HG03045 (cell line): Measurements from ENCODE around the gene RAPGEF5.
A peak's percentile ranks its signal among the peaks of the same experiment; 100 is the strongest.

Experiments
- ATAC-seq: cut with Tn5 transposase; IDR thresholded peaks from one replicate; pipeline ENCODE4 v1.9.1; 2021; ENCODE audit warnings: mild to moderate bottlenecking, moderate library complexity; ENCODE audit not compliant: unreplicated experiment

The RAPGEF5 gene, protein sequence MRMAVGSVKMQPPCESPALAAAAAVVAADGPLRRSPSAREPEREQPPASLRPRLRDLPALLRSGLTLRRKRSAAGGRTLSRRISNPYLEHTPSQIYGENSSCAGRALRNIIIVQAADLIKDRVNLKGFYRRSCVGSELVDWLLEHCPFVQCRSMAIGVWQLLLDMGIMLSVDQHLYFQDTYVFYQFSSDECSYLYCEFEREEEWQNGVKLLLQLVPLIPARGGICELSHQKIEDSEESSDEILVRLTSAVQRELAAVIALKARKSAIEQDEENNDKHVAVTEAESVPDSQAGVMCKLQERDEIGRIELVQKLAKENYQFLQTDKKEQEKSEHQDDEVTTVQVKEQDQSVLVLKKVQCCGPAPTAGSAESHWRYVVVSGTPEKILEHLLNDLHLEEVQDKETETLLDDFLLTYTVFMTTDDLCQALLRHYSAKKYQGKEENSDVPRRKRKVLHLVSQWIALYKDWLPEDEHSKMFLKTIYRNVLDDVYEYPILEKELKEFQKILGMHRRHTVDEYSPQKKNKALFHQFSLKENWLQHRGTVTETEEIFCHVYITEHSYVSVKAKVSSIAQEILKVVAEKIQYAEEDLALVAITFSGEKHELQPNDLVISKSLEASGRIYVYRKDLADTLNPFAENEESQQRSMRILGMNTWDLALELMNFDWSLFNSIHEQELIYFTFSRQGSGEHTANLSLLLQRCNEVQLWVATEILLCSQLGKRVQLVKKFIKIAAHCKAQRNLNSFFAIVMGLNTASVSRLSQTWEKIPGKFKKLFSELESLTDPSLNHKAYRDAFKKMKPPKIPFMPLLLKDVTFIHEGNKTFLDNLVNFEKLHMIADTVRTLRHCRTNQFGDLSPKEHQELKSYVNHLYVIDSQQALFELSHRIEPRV

DNA sequence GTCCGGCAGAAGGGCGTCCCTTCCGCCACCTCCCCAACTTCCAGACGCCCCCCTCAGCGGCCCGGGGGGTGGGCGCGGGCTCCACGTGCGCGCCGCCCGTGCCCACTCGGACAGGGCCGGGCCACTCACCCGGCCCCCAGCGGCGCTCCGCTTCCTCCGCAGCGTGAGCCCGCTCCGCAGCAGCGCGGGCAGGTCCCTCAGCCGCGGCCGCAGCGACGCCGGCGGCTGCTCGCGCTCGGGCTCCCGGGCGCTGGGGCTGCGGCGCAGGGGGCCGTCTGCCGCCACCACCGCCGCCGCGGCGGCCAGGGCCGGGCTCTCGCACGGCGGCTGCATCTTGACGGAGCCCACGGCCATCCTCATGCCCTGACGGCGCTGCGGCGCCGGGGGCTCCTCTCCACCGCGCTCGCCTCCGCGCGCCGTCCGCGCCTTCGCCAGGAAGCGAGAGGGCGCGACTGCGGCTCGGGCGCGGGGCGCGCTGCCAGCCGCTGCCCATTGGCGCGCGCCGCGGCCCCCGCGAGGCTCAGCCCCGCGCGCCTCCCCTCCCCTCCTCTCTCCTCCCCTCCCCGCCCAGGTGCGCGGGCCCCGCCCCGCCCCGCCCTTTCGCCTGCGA lies at the start of gene RAPGEF5:
TSS of gene RAPGEF5 (minus strand) at position 454 of the 610 bp plus-strand sequence. CDS start at position 360, 94 bp downstream.
- peak; percentile 58 for ATAC-seq

DNA sequence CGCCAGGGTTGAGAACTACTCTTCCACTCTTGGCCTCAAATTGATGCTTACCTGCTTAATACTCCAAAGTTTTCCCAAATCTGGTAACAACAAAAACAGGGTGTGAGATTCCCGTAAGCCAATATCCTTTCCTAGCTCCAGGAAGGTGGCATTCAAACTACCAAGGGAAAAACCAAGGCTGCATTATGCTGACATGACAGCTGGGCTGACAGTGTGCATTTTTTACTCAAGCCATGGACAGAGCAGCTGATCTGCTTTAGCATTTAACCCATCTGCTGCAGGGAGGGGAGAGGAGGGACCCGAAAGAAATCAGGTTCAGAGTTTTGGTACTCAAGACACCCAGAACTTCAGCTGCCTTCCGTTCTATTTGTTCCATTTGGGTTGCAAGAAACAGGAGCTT lies 49.8 kb upstream of the RAPGEF5 start:
- no peak for ATAC-seq

- no peak for ATAC-seq
Observed at GRCh38 chr7:22404421-22405023, 47.6 kb upstream of the RAPGEF5 start.

GRCh38 chr7:22403344-22403743 lies 46.4 kb upstream of the RAPGEF5 start:
- ATAC-seq, result no peak

DNA sequence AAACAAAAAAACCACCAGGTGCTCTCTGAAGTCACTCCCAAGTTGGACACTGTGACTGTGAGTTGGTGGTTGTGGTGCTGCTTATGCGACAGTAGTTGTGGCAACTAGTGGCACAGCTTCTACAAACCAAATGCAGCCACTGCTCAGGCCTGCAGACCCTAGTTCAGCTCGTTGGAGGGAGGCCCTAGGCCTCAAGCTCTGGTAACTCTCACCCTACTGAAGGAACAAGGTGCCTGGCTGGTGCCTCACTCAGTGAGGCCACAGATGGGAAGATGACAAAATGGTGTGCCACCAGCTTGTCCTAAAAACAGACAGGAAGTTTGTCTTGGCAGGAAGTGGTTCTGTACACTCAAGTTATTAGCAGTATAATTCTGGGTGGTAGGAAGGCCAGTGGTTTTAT lies 45.3 kb upstream of the RAPGEF5 start:
- peak; percentile 15 for ATAC-seq

DNA sequence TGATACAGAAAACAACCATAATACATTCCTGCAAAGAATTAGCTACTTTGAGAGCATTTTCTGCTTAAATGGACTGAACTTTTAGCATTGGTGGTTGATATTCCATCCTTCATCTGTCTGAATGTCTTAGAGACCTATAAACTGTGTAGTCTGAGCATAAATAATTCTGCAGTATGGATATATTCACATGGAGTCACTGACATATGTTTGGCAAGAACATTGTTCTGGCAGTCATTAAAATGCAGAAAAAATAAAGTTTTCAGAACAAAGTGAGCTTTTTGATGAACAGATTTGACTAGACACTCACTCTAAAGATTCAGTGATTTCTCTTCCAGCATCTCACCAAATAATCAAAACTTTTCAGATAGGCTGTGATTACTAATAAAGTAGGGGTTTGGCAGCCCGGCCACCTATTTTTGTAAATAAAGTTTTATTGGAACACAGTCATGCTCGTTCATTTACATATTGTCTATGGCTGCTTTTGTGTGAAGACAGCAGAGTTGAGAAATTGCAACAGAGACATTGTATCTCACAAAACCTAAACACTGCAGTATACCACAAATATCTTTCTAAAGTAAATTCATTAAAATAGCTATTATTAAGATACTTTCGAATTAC lies 44.1 kb upstream of the RAPGEF5 start:
- ATAC-seq, result no peak

GRCh38 chr7:22400150-22400814 lies 43.3 kb upstream of the RAPGEF5 start:
- no peak for ATAC-seq

GRCh38 chr7:22399546-22399945 lies 42.6 kb upstream of the RAPGEF5 start:
- ATAC-seq, result no peak

DNA sequence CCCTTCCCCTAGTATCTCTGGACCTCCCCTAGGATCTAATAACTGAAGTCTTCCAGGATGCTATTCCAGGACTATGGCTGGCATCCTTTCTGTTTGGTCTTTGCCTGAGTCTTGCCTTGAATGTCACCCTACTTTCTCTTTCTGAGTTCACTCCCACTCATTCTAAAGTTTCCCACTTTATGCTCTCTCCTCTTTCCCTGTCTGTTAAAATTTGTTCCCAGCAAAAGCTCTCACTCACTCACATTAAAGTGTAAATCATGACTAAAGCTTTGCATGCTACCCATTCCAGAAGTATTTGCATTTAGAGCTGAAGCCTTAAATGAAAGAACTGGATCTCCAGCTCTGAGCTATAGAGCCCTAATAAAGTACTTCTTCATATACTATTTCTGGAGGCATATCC lies 42.1 kb upstream of the RAPGEF5 start:
- ATAC-seq, result no peak

DNA sequence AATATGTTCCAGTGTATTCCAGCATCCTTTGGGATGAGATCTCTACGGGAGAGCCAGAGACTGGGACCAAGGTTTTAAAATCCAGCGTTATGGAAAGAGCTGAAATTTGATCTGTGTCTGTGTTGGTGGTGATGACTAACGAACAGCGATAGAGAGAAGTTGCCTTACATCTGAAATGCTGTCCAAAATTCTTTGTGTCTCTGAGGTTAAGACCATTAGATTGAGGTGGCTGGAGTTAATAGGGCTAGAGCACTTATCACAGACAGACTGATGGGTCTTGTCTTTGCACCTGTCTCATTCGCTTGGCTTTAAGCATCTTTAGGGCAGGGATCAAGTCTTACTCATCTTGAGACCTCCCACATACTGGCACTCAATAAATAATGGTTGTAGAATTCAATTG lies 41.0 kb upstream of the RAPGEF5 start:
- no peak for ATAC-seq

GRCh38 chr7:22395222-22395621 lies 38.3 kb upstream of the RAPGEF5 start:
- ATAC-seq, result no peak

DNA sequence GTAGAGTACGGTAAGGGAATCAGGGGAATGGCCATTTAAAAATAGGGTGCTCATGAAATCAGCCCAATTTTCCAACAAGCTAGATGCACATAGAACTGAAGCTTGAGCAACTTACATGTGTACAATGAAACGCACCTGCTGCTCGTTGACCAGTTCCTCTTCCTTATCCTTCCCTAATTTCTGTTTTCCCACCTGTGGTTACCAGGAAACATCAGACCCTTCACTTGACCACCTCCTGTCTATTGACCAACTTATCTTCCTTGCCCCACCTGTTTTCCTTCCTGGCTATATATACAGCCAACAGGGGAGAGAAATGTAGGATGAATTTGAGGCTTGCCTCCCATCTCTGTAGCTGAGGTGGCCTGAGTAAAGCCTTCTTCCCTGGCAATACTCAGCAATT lies 37.8 kb upstream of the RAPGEF5 start:
- ATAC-seq, result no peak

GRCh38 chr7:22393913-22394729 lies 37.2 kb upstream of the RAPGEF5 start:
- no peak for ATAC-seq

DNA sequence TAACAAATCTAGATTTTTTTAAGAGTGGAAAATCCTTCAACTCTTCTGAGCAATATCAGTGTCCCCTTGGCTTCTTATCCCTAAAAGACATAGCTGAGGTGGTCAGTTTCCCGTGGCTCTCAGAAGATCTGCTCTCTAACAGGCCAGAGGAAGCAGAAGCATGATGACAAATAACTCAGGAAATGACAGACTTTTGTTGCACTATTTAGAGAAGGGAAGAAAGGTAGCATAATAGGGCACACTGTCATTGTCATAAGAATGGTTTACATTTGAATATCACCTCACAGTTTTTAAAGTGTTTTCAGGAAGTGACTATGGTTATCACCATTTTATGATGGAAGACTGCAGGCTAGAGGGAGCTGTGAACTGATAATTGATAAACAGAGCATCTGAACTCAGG lies 33.6 kb upstream of the RAPGEF5 start:
- no peak for ATAC-seq

GRCh38 chr7:22389892-22390291 lies 32.9 kb upstream of the RAPGEF5 start:
- ATAC-seq, result no peak

- no peak for ATAC-seq
Observed at GRCh38 chr7:22387583-22387982, 30.6 kb upstream of the RAPGEF5 start.

DNA sequence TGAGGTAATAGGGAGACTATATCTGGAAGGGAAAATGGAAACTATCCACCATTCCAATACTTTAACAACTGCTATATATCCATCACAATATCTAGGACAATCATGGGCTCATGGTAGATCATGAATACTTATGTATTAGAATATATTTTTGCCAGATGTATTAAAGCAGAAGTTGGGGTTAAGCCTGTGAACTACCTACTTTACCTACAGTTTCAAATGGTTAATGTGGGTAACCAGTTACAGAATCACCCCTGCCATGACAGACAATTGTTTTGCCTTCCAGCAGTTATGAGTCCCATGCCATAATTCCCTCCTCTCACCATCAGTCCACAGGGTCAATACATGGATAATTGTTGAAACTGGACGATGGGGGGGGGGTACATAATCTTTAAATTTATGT lies 29.9 kb upstream of the RAPGEF5 start:
- peak; percentile 64 for ATAC-seq

GRCh38 chr7:22386206-22386858 lies 29.4 kb upstream of the RAPGEF5 start:
- peak; percentile 74 for ATAC-seq

DNA sequence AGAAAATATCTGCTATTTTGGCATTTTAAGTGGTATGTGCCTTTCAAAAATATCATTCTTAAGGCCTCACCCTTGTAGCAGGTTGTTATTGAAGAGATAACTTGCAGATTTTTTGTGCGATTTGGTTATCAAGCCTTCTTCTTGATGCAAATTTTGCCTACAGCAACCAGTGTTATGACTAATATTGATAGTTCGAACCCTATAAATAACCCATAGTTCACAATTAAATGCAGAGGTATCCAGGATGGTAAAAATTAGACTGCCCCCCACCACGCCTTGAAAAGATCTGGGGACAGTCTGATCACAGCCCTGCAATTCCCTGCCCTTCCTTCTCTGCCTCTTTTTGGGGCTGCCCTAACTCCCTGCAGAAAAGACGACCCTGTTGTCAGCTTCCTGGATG lies 28.4 kb upstream of the RAPGEF5 start:
- no peak for ATAC-seq
